IPS DF 19.7 (cell line): Measurements from ENCODE around the gene MTMR1.

Experiments
- DNase-seq: peaks from one replicate; pipeline ENCODE4 v3.0.0-alpha.2; 2013; ENCODE audit warnings: low read depth, low spot score

Gene MTMR1

GRCh38 chrX:150692831-150693724, at the start of gene MTMR1:
MTMR1 (plus strand) TSS chrX:150693396; CDS start chrX:150693531, 135 bp downstream.
- no peak for DNase-seq

DNA sequence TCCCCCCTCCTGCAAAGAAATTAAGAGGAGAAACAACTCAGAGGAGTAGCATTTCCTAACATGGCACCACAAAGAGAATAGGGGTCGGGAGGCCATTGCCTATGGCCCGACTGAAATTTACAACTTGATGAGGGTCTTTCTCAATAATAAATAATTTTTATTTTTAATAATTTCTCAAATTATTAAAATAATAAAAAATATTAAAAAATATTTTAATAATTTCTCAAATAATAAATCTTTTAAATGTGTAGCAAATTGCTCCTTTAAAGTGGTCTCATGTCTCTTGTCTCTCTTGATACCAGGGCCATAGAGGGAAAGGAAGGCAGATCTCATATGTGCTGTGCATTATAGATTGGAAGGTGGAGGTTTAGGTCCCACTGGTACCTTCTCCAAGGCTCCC, 49.2 kb upstream of the MTMR1 start:
- DNase-seq: no peak

DNA sequence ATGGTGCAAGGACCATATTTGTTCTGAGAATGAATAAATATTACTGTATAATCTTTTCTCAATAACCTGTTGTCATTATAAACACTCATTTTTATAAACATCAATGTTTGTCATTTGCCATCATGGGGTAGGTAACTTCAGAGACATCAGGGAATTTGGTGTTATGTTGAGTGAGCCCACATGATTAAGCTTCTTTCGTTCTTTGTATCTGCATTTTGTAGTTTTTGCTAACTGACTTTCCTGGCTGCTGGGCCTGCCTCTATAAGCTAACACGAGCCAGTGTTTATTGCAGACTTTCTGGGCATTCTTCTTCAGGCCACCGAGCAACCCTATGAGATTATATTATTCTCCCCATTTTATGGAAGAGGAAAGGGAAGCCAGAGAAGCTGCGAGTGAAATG, 48.8 kb upstream of the MTMR1 start:
- DNase-seq: no peak

DNA sequence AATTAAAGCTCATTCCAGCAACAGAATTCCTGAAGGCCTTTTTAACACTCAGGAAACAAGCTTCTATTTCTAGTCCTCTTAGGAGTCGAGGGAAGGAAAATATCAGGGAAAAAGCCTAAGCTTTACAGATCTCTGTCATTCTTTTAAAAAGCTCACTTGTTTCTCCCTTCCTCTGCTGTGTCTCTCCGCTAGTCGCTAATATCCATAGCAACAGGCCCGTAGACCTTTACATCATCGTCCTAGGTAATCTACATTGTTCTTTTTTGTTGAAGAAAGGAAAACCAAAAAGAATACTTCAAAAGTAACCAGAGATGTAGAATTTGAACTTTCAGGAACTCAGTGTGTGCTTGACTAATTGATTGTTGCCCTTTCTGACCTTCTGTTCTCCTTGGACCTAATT, 45.9 kb upstream of the MTMR1 start:
- no peak for DNase-seq

GRCh38 chrX:150648296-150648940, 44.8 kb upstream of the MTMR1 start:
- DNase-seq: no peak

GRCh38 chrX:150649096-150649870, 43.9 kb upstream of the MTMR1 start:
- no peak for DNase-seq

DNA sequence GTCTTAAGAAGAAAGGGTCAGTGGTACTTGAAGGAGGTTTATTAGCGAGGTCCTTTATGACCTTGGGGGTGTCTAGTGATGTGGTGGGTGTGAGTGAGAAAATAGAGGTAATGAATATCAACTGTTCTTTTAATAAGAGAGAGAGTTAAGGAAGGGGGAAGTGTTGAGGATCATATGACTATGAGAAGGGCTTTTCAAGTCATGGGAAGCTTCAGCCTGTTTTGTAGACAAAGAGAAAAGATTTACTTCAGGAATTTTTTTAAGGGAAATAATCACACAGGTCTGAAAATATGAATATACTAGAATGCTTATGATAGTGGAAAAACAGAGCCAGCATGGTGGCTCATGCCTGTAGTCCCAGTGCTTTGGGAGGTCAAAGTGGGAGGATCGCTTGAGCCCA, 41.3 kb upstream of the MTMR1 start:
- no peak for DNase-seq

DNA sequence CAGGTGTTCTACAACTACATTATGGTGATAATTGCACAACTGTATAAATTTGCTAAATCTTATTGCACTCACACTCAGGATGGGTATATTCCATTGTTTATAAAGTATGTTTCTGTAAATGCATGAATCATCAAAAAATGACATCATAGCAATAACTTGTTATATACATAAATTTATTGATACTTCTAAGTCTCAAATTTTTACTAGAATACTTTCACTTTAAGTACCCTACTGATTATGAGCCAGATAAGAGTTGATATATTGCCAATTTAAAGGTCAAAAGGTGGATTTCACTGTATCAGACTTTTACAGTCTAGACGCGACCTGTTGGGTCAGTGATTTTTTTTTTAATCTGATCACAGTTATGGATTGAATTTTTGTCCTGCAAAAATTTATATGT, 37.4 kb upstream of the MTMR1 start:
- no peak for DNase-seq

- no peak for DNase-seq
Measured at GRCh38 chrX:150663073-150663472, 30.1 kb upstream of the MTMR1 start.

DNA sequence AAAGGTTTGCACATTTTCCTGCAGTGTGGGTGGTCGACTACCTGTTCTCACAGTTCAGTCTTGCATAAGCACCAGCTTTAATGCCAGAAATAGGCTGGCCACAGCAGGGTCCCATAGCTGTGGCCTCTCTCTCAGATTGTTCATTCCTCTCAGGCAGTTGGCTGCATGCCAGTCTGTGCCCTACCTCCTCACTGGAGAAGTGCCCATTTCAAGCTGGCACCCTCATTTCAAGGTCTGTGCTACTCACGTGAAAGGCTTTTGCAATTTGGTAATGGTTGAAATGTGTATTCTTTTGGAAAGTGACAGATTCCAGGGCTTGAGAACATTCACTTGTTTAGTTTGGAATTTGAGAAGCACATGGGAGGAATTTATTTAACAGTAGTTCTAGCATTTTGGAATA, 28.9 kb upstream of the MTMR1 start:
- DNase-seq: no peak

DNA sequence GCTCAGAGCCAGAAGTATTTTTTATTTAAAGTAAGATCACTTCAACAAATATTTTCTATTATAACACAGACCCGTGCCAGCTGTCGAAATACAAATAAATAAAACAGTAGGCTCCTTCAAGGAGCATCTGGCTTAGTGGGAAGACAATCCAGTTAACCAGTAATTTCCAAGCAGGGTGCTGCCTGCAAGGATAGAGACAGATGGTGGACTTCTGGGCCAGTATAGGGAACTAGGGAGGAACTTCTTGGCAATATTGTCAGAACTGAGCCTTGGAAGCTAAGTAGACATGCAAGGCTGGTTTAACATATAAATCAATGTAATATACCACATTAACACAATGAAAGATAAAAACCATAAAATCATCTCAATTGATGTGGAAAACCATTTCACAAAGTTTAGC, 17.0 kb upstream of the MTMR1 start:
- no peak for DNase-seq

GRCh38 chrX:150680974-150681373, 12.2 kb upstream of the MTMR1 start:
- DNase-seq: peak; percentile 12

GRCh38 chrX:150683112-150683511, 10.1 kb upstream of the MTMR1 start:
- no peak for DNase-seq

DNA sequence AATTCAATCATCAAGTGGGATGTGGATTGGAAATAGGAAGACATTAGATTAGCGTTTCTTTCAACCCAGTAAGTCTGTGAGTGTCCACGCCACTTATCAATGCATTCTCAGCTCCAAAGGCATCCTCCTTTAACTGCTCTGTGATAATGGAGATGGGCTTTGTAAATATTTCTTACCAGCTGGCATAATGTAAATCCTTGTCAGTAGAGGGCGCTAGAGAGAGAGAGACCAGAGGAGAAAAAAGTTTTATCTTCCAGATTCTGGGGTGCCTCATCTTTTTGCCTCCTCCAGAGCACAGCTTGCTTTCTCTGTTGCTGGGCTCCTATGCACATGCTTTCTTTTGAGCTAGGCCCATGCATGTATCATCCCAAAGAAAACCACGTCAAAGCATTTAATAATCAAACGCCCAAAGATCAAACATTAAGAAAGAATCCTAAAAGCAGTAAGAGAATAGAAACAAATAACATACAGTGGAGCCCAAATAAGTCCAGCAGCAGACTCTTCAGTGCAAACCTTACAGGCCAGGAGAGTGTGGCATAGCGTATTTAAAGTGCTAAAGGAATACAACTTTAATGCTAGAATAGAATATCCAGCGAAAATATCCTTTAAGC, 9.6 kb upstream of the MTMR1 start:
- DNase-seq: no peak

DNA sequence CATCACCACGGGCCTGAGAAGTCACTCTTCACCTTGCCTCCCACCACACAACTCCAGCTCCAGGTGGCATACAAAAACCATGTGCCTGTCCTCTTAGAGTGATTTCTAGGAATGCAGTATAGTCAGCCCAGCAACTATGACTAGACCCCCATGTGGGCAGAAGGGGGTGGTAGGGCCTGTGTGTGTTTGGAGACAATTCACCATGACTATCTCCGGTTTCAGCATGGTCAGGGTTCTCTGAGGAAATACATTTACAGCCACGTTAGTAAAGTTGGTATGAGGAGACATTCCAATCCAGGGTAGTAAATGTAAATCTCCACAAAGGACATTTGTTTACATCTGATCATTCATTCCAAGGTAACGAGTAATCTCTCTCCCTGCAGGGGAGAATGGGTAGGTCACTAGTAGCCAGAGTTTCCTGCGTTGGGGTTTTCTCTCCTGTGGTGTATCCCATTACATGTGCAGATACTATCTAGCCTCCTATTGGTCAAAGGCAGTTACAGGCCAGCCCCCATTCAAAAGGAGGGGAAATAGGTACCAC, 4.2 kb upstream of the MTMR1 start:
- peak; percentile 68 for DNase-seq

DNA sequence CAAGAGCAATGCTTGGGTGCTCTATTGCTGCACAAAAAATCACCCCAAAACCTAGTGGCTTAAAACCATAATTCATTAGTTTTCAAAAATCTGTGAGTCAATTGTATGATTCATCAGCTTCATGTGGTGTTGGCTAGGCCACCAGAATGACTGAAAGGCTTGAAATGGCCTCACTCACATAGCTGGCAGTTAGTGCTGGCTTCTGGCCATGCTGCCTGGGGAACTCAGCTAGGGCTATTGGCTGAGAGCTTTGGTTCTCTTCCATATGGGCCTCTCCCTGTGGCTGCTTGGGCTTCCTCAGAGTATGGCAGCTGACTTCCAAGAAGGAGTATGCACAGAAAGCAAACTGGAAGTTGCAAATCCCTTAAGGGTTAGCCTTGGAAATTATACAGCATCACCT, 3.1 kb upstream of the MTMR1 start:
- DNase-seq: no peak

DNA sequence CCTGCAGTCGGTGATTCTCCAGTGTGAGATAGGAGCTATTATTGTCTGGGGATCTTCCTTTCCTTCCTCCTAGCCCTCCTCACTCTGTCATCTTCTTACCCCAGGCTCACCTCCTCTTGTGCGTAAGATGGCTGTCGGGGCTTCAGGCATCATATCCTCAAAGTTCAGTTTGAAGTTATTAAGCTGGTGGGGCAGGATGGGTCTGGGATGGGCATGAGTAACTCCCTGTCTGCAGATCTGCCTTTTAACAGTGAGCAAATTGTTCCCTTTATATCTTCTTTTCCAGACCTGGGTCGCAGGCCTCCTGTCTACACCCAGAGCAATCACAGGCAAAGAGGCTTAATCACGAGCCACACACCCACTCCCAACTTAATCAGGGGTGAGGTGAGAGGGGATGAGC, 900 bp upstream of the MTMR1 start:
- DNase-seq: no peak

GRCh38 chrX:150693725-150694574, 754 bp downstream of the MTMR1 start:
- DNase-seq: no peak

DNA sequence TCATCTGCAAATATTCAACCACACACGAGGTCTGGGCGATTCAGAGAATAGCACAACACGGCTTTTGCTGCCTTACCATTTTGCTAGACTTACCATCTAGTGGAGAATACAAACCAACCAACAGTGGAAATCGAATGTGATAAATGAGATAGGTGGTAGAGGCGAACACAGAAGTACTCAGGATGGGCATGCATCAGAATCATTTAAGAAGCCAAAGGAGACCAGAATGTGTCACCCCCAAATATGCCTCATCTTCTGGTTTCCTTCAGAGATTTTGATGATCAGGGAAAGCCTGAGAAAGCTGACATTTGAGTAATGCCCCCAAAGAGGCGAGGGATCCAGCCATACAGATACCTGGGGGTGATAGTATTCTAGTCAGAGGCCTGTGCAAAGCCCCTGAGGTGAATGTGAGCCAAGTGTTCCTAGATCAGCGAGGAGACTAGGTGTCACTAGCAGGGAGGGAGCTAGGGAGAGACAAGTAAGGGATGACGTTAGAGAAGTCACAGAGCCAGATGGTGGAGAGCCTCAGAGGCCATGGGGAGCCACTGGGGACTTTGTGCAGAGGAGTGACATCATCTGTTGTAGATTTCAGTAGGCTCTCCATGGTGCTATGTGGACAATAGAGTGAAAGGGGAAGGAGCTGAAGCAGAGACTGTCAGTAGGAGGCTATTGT, 1.7 kb downstream of the MTMR1 start:
- no peak for DNase-seq

GRCh38 chrX:150696331-150696730, 3.1 kb downstream of the MTMR1 start:
- no peak for DNase-seq
